WI38 (cell line): Measurements from ENCODE around the gene KRTAP5-7.

Experiments used
- H3K4me3 ChIP-seq: 2 replicates; pipeline ENCODE4 v1.5.1; 2011; ENCODE audit warnings: low read depth, mild to moderate bottlenecking, control low read depth, low read length
- TF ChIP-seq, protein P1 (sequence below): IDR thresholded peaks from 2 replicates; pipeline ENCODE4 v1.5.1; 2012; ENCODE audit warnings: low read depth, mild to moderate bottlenecking, control low read depth, low read length

KRTAP5-7 gene

DNA sequence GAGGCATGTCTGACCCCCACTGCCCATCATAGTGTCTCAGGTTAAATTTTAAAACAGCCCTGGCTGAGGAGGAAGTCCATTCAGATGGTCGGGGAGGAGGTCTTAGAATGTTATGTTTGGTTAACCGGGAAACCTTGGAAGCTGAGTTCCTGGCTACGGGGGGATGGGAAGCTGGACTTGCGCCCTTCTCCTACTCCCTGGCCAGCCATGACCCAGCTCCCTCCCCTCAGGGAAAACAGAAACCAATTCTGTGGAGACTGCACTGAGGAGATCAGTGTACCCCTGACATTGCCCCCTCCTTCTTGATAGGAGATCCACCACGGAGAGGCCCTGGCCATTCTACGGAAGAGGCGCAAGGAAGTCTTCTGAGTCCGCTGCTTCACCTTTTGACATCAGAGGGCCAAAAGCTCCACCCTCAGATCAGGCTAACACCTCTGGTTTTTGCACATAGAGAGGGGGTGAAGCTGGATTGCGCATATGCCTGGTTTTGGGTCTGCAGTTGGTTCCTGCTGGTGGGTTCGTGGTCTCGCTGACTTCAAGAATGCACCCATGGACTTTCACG, 18.4 kb downstream of the KRTAP5-7 start:
- TF ChIP-seq, protein P1, sequence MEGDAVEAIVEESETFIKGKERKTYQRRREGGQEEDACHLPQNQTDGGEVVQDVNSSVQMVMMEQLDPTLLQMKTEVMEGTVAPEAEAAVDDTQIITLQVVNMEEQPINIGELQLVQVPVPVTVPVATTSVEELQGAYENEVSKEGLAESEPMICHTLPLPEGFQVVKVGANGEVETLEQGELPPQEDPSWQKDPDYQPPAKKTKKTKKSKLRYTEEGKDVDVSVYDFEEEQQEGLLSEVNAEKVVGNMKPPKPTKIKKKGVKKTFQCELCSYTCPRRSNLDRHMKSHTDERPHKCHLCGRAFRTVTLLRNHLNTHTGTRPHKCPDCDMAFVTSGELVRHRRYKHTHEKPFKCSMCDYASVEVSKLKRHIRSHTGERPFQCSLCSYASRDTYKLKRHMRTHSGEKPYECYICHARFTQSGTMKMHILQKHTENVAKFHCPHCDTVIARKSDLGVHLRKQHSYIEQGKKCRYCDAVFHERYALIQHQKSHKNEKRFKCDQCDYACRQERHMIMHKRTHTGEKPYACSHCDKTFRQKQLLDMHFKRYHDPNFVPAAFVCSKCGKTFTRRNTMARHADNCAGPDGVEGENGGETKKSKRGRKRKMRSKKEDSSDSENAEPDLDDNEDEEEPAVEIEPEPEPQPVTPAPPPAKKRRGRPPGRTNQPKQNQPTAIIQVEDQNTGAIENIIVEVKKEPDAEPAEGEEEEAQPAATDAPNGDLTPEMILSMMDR = no peak
- no peak overlapping the region for H3K4me3 ChIP-seq

DNA sequence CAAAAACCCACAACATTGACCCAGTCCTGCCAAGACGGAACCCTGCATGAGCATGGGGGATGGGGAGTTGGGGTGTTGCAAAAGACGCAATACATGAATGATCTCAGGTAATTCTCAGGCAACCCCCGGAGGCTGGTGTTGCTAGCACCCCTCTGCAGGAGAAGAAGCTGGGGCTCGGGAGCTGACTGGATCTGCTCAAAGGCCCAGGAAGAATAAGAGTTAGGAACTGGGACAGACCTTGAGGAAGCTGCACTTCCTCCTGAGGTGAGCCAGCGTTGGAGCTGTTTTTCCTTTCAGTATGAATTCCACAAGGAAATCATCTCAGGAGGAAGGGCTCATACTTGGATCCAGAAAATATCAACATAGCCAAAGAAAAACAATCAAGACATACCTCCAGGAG, 21.1 kb downstream of the KRTAP5-7 start, which contains the start of gene KRTAP5-9:
Gene KRTAP5-9, plus strand, starts transcription at position 301 of the 400 bp plus-strand sequence. CDS start 238 bp downstream, outside the sequence.
- TF ChIP-seq, protein P1 = no peak
- no peak within 1 kb of the TSS for H3K4me3 ChIP-seq

DNA sequence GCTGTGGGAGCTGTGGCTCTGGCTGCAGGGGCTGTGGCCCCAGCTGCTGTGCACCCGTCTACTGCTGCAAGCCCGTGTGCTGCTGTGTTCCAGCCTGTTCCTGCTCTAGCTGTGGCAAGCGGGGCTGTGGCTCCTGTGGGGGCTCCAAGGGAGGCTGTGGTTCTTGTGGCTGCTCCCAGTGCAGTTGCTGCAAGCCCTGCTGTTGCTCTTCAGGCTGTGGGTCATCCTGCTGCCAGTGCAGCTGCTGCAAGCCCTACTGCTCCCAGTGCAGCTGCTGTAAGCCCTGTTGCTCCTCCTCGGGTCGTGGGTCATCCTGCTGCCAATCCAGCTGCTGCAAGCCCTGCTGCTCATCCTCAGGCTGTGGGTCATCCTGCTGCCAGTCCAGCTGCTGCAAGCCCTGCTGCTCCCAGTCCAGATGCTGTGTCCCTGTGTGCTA, 21.7 kb downstream of the KRTAP5-7 start:
- H3K4me3 ChIP-seq = no peak overlapping the region
- TF ChIP-seq, protein P1 = no peak

DNA sequence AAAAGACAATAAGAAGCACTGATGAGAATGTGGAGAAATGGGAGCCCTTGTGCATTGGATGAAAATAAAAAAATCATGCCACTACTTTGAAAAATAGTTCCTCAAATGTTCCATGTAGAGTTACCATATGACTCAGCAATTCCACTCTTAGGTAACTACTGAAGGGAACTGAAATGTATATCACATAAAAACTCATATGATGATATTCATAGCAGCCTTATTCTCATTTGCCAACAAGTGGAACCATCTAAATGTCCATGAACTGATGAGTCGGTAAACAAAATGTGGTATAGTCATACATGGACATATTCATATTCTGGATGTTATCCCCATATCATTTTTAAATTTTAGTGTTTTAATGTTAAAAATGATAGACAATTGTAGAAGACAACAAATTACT, 24.6 kb downstream of the KRTAP5-7 start:
- H3K4me3 ChIP-seq = no peak overlapping the region
- TF ChIP-seq, protein P1 = no peak

DNA sequence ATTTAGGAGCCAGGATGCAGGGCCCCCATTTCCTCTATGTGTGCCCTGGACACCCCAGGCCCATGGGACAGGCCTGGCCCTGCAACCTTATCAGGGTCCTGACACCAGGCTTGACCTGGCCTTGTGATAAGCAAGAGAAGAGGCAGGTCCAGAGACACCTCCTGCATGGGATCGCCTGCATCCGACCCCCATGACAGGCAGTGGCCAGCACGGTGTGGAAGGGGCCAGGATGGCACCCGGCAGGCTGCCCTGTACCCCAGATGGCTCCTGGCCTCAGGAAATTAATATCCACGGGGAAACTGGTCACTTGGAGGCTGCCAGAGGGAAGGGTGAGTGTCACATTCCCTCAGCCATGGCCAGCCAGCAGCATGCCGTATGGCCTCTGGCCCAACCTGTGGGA, 27.9 kb downstream of the KRTAP5-7 start:
- TF ChIP-seq, protein P1 = no peak
- H3K4me3 ChIP-seq = no peak overlapping the region

DNA sequence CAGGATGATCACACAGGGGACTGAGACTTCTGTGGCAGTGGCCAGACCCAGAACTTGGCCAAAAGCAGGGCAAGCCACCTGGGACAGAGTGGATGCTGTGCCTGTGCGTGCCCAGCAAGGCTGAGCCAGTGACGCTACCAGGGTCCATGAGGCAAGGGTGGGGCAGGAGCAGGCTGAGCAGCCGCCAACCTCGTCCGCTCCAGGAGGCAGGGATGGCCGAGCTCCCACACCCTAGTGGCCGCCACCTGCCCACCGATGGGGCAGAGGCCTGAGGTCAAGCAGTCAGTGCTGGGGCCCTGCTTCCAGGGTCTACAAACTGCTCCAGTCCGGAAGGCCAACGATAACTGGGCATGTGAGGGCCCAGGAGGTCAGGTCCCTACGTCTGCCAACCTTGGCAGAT, 28.4 kb downstream of the KRTAP5-7 start:
- TF ChIP-seq, protein P1 = no peak
- H3K4me3 ChIP-seq = no peak overlapping the region

DNA sequence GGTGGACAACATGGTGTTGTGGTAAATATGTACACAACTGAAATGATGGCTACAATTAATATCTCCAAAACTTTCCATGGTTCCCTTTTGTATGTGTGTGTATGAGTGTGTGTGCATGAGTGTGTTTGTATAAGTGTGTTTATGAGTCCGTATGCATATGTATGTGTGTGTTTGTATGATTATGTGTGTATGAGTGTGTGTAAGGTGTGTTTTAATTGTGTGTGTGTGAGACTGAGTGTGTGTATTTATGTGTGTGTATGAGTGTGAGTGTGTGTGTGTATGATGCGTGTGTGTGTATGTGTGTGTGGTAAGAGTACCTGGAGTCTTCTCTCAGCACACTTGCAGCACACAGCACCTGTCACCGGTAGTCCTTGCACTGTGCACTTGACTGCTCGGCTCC, 29.0 kb downstream of the KRTAP5-7 start:
- TF ChIP-seq, protein P1 = no peak
- no peak overlapping the region for H3K4me3 ChIP-seq
